Kidney (tissue), 22 donors: ENCODE data around the gene PCSK1N. TPM values are rescaled to one million over a fixed set of nuclear protein-coding genes. Genes with fewer than 3 reads are reported as not detected.
A peak's percentile ranks its signal among the peaks of the same experiment; 100 is the strongest.
"Not testable (repeated sequence)": the region's sequence is repeated elsewhere in the genome, so short reads cannot be mapped to it uniquely, and the experiment has no call there.

Experiments used
- DNase-seq, 5 donors: peaks; one replicate each; pipeline ENCODE4 v3.0.0-alpha.2; 2013 to 2020
- FAIRE-seq: peaks from 2 replicates; lab custom pipeline; 2012; peaks lifted over from hg19 to GRCh38; lab: Jason Lieb, UNC
- H3K27ac ChIP-seq, 2 donors: one replicate each; pipeline ENCODE4 v1.7.0; 2013; ENCODE audit warnings: low read depth in 2 of 2, low read length in 2 of 2, inconsistent platforms in 1 of 2
- H3K27me3 ChIP-seq: one replicate; pipeline ENCODE4 v1.7.1; 2013; ENCODE audit warnings: low read length, inconsistent platforms; ENCODE audit not compliant: control insufficient read depth, insufficient read depth
- H3K36me3 ChIP-seq, 3 donors: one replicate each; pipeline versions ENCODE4 v1.7.0 to v1.7.1; 2013; ENCODE audit warnings: low read length in 3 of 3, control low read depth in 1 of 3, inconsistent platforms in 1 of 3; ENCODE audit not compliant: insufficient read depth in 3 of 3, control insufficient read depth in 2 of 3
- H3K4me1 ChIP-seq, 3 donors: one replicate each; pipeline versions ENCODE4 v1.7.0 to v1.7.1; 2013; ENCODE audit warnings: low read length in 3 of 3, inconsistent platforms in 1 of 3, low read depth in 1 of 3; ENCODE audit not compliant: control insufficient read depth in 2 of 3, insufficient read depth in 2 of 3
- H3K4me3 ChIP-seq, 3 donors: one replicate each; pipeline versions ENCODE4 v1.7.0 to v1.8.1; 2013; ENCODE audit warnings: low read length in 3 of 3, control low read depth in 1 of 3, inconsistent platforms in 1 of 3
- H3K9ac ChIP-seq, 3 donors: one replicate each; pipeline versions ENCODE4 v1.7.0 to v1.7.1; 2013; ENCODE audit warnings: low read length in 3 of 3, control low read depth in 1 of 3, inconsistent platforms in 1 of 3
- H3K9me3 ChIP-seq, 3 donors: one replicate each; pipeline versions ENCODE4 v1.7.0 to v1.7.1; 2013; ENCODE audit warnings: low read length in 3 of 3, control low read depth in 1 of 3, inconsistent platforms in 1 of 3; ENCODE audit not compliant: control insufficient read depth in 2 of 3, insufficient read depth in 1 of 3
- CTCF ChIP-seq: IDR thresholded peaks from 3 replicates; pipeline ENCODE4 v1.5.1; 2012; ENCODE audit warnings: mild to moderate bottlenecking, moderate library complexity, borderline replicate concordance; ENCODE audit not compliant: insufficient read depth; ENCODE audit errors: extremely low read depth
- intact Hi-C: fragments of 100-400 bp; cut with DNase I; formaldehyde crosslinking; loops from one replicate; pipeline ENCODE4 v1.11.1; 2022
- long read RNA-seq, 10 donors: library from polyadenylated mRNA in 1 of 10; unstranded in 1 of 10; transcript quantifications; one replicate each; pipeline ENCODE4 v2.0.0 and lab custom pipeline, GENCODE V29; 2021 to 2026
- polyA plus RNA-seq: library from polyadenylated mRNA; stranded (reverse); fragments of 350-450 nt; fragmentation: Illumina TruSeq; extraction: RNeasy Lipid Tissue Mini Kit (QIAGEN cat#74804); gene quantifications from one replicate; pipeline ENCODE4 v1.2.3, GENCODE V29; 2014; ENCODE audit warnings: low read depth, low replicate concordance; ENCODE audit not compliant: insufficient read depth
- total RNA-seq: library from RNA; stranded (reverse); fragmentation: NEBNext Ultra II Directional; extraction: Animal tissue kit (Norgen Biotek cat#: 25700); gene quantifications from one replicate; pipeline ENCODE4 v1.2.1, GENCODE V29; 2021
- donor health status: control.
- donor health status: control.
- donor health status: control.
- donor health status: control.
- donor health status: control.
- donor health status: DM: yes; HTN: yes; CAD: no.
- donor health status: Normal renal cell carcinoma (clear cell type).

PCSK1N gene, protein sequence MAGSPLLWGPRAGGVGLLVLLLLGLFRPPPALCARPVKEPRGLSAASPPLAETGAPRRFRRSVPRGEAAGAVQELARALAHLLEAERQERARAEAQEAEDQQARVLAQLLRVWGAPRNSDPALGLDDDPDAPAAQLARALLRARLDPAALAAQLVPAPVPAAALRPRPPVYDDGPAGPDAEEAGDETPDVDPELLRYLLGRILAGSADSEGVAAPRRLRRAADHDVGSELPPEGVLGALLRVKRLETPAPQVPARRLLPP
- 131 TPM for total RNA-seq
- polyA plus RNA-seq: 331 TPM
- long read RNA-seq, donor 1, transcript PCSK1N-201 (3 exons, 1,050 nt): major isoform, 33 of 52 reads
- long read RNA-seq, donor 1, partial matches to known transcripts: 19 of 52 reads
- long read RNA-seq, donor 1, other reads (novel, unspliced or antisense): 0 of 52 reads
- long read RNA-seq, donor 2, transcript PCSK1N-201 (3 exons, 1,050 nt): major isoform, 37 of 62 reads
- long read RNA-seq, donor 2, partial matches to known transcripts: 25 of 62 reads
- long read RNA-seq, donor 2, other reads (novel, unspliced or antisense): 0 of 62 reads
- long read RNA-seq, donor 3, transcript PCSK1N-201 (3 exons, 1,050 nt): major isoform, 36 of 51 reads
- long read RNA-seq, donor 3, partial matches to known transcripts: 15 of 51 reads
- long read RNA-seq, donor 3, other reads (novel, unspliced or antisense): 0 of 51 reads
- long read RNA-seq, donor 4, transcript PCSK1N-201 (3 exons, 1,050 nt): major isoform, 20 of 20 reads
- long read RNA-seq, donor 4, partial matches to known transcripts: 0 of 20 reads
- long read RNA-seq, donor 4, other reads (novel, unspliced or antisense): 0 of 20 reads
- long read RNA-seq, donor 5, partial matches to known transcripts: 0 of 2 reads
- long read RNA-seq, donor 5, other reads (novel, unspliced or antisense): 0 of 2 reads
- long read RNA-seq, donor 6, transcript PCSK1N-201 (3 exons, 1,050 nt): major isoform, 56 of 95 reads
- long read RNA-seq, donor 6, partial matches to known transcripts: 39 of 95 reads
- long read RNA-seq, donor 6, other reads (novel, unspliced or antisense): 0 of 95 reads
- long read RNA-seq, donor 7, transcript PCSK1N-201 (3 exons, 1,050 nt): major isoform, 190 of 255 reads
- long read RNA-seq, donor 7, partial matches to known transcripts: 59 of 255 reads
- long read RNA-seq, donor 7, other reads (novel, unspliced or antisense): 6 of 255 reads
- long read RNA-seq, donor 8, transcript PCSK1N-201 (3 exons, 1,050 nt): major isoform, 39 of 57 reads
- long read RNA-seq, donor 8, partial matches to known transcripts: 18 of 57 reads
- long read RNA-seq, donor 8, other reads (novel, unspliced or antisense): 0 of 57 reads
- long read RNA-seq, donor 9, transcript PCSK1N-201 (3 exons, 1,050 nt): major isoform, 26 of 57 reads
- long read RNA-seq, donor 9, partial matches to known transcripts: 31 of 57 reads
- long read RNA-seq, donor 9, other reads (novel, unspliced or antisense): 0 of 57 reads
- long read RNA-seq, donor 10, transcript PCSK1N-201 (3 exons, 1,050 nt): major isoform, 17 of 47 reads
- long read RNA-seq, donor 10, partial matches to known transcripts: 30 of 47 reads
- long read RNA-seq, donor 10, other reads (novel, unspliced or antisense): 0 of 47 reads

DNA sequence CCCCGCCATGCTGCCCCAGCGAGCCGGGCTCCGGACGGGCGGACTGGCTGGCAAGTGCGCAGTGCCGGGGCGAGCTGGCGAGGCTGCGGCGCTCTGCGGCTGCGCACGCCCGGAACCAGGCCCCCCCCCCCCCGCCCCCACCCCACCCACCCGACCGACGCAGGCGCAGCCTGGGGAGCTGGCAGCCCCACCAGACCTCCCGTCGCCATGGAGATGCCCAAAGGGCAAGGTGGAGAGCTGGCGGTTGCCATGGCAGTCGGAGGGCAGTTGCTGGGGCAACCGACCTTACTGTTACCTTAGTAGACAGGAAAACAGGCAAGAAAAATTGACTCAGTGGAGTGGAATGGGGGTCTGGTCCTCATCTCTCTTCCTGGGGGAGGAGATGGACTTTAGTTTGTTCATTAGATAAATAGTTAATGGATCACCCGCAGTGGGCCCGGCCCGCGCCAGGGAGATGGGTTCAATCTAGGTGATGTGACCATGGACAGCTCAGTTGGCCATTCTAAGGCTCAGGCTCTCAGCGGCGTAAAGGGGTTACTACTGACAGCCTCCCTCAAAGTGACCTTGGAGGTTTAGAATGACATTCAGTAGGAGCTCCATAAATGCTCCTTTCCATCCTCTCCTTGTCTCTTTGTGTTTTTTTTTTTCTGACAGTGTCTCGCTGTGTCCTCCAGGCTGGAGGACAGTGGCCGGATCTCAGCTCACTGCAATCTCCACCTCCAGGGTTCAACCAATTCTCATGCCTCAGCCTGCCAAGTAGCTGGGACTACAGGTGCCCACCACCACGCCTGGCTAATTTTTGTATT is at the start of gene PCSK1N:
PCSK1N (minus strand) TSS at position 87 of the 806 bp plus-strand sequence; CDS start at position 9, 78 bp downstream.
- Histone ChIP-seq H3K4me3 (peak within 1 kb of the TSS; percentile 46 to 68 (median 56)), H3K27ac (no peak within 1 kb of the TSS), H3K27me3 (peaks cover 2% of the 10 kb centered on the region), H3K9ac (peak within 1 kb of the TSS in 2 of 3 donors; percentile 19 to 22), H3K36me3 (no peaks in the 10 kb centered on the region), H3K4me1 (peaks cover 0 to 7% (median 0%) of the 10 kb centered on the region in 3 donors), H3K9me3 (no peaks in the 10 kb centered on the region)
- FAIRE-seq: no peak
- DNase-seq: peak; percentile 87 to 92 (median 88)
- TF ChIP-seq CTCF: no peak
- intact Hi-C loops: no loop called here

DNA sequence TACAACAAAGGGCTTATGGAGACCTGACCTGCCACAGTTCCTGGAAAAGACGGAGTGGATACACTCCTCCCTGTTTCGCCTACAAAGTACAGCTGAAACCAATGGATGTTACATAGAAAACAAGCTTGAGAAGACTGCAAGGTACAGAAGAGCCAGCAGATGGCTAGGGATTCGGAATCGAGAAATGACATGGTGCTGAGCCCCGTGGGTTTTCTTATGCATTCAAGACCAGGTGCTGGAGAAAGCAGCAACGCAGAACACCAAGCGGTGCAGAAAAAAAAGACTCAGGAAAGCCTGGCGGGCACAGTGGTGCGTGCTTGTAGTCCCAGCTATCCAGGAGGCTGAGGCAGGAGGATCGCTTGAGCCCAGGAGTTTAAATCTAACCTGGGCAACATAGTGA is 48.3 kb upstream of the PCSK1N start:
- Histone ChIP-seq H3K4me3 (no peak overlapping the region), H3K9me3 (no peaks in the 10 kb centered on the region), H3K36me3 (no peaks in the 10 kb centered on the region), H3K9ac (no peak overlapping the region), H3K27me3 (no peaks in the 10 kb centered on the region), H3K4me1 (no peaks in the 10 kb centered on the region), H3K27ac (no peak overlapping the region)
- peak in 1 of 5 donors; percentile 36 for DNase-seq
- TF ChIP-seq CTCF: no peak
- intact Hi-C loops: no loop called here
- FAIRE-seq: no peak

GRCh38 chrX:48876944-48877343 is 41.5 kb upstream of the PCSK1N start:
- H3K4me1 ChIP-seq, H3K27ac ChIP-seq, FAIRE-seq, H3K9ac ChIP-seq, H3K27me3 ChIP-seq, intact Hi-C loops, H3K9me3 ChIP-seq, H3K36me3 ChIP-seq, DNase-seq, H3K4me3 ChIP-seq: not testable (repeated sequence)

GRCh38 chrX:48872017-48872416 is 36.6 kb upstream of the PCSK1N start:
- H3K27me3 ChIP-seq, intact Hi-C loops, H3K27ac ChIP-seq, H3K4me3 ChIP-seq, H3K9me3 ChIP-seq, H3K9ac ChIP-seq, H3K36me3 ChIP-seq, H3K4me1 ChIP-seq, FAIRE-seq, DNase-seq: not testable (repeated sequence)
